Mesenchymal stem cell (in vitro differentiated cells and primary cell): ENCODE measurements around the gene PLCB1.

Experiments
- DNase-seq: peaks from one replicate; pipeline ENCODE4 v3.0.0-alpha.2; 2013
- H2AFZ ChIP-seq: one replicate; pipeline ENCODE4 v1.6.1; 2013; ENCODE audit warnings: low read depth, mild to moderate bottlenecking, control low read depth, inconsistent platforms, low read length, moderate library complexity
- H2AK5ac ChIP-seq: 2 replicates; pipeline ENCODE4 v1.6.1; 2013; ENCODE audit warnings: low read length, moderate library complexity, mild to moderate bottlenecking, inconsistent platforms; ENCODE audit not compliant: severe bottlenecking
- H2BK120ac ChIP-seq: one replicate; pipeline ENCODE4 v1.6.1; 2013; ENCODE audit warnings: low read depth, mild to moderate bottlenecking, inconsistent platforms, low read length, moderate library complexity
- H2BK12ac ChIP-seq, 2 experiments: one replicate each; pipeline ENCODE4 v1.6.1; 2013; ENCODE audit warnings: inconsistent platforms in 2 of 2, low read length in 2 of 2, mild to moderate bottlenecking in 2 of 2, moderate library complexity in 2 of 2, control low read depth in 1 of 2
- H2BK15ac ChIP-seq: one replicate; pipeline ENCODE4 v1.6.1; 2013; ENCODE audit warnings: mild to moderate bottlenecking, low read depth, inconsistent platforms; ENCODE audit not compliant: poor library complexity, severe bottlenecking
- H2BK5ac ChIP-seq: 2 replicates; pipeline ENCODE4 v1.6.1; 2013; ENCODE audit warnings: low read depth, mild to moderate bottlenecking, low read length, control low read depth, inconsistent platforms; ENCODE audit not compliant: poor library complexity, severe bottlenecking
- H3K14ac ChIP-seq, 2 experiments: one replicate each; pipeline ENCODE4 v1.6.1; 2013; ENCODE audit warnings: inconsistent platforms in 2 of 2, low read length in 2 of 2, control low read depth in 1 of 2, mild to moderate bottlenecking in 1 of 2, moderate library complexity in 1 of 2
- H3K18ac ChIP-seq, 2 experiments: one replicate each; pipeline ENCODE4 v1.6.1; 2013; ENCODE audit warnings: inconsistent platforms in 2 of 2, low read length in 2 of 2, control low read depth in 1 of 2, low read depth in 1 of 2, mild to moderate bottlenecking in 1 of 2
- H3K23ac ChIP-seq, 2 experiments: one replicate each; pipeline ENCODE4 v1.6.1; 2013; ENCODE audit warnings: inconsistent platforms in 2 of 2, low read length in 2 of 2, mild to moderate bottlenecking in 2 of 2, moderate library complexity in 2 of 2, control low read depth in 1 of 2
- H3K27ac ChIP-seq: 2 replicates; pipeline ENCODE4 v1.5.1; 2013; ENCODE audit warnings: mild to moderate bottlenecking, moderate library complexity, low read length, control low read depth, inconsistent platforms; ENCODE audit not compliant: poor library complexity, severe bottlenecking
- H3K27me3 ChIP-seq, 2 experiments: 2 replicates each; pipeline versions ENCODE4 v1.6.1 to v1.7.0; 2013; ENCODE audit warnings: low read length in 2 of 2, mild to moderate bottlenecking in 2 of 2, moderate library complexity in 2 of 2, control low read depth in 1 of 2, inconsistent platforms in 1 of 2; ENCODE audit not compliant: control insufficient read depth in 1 of 2, insufficient read depth in 1 of 2
- H3K36me3 ChIP-seq, 2 experiments: 2 replicates each; pipeline versions ENCODE4 v1.6.1 to v1.7.0; 2013; ENCODE audit warnings: low read length in 2 of 2, control low read depth in 1 of 2, inconsistent platforms in 1 of 2, low read depth in 1 of 2, mild to moderate bottlenecking in 1 of 2; ENCODE audit not compliant: insufficient read depth in 2 of 2, control insufficient read depth in 1 of 2
- H3K4ac ChIP-seq, 2 experiments: one replicate each; pipeline ENCODE4 v1.6.1; 2013; ENCODE audit warnings: inconsistent platforms in 2 of 2, low read length in 2 of 2, mild to moderate bottlenecking in 2 of 2, moderate library complexity in 2 of 2, control low read depth in 1 of 2, low read depth in 1 of 2
- H3K4me1 ChIP-seq: 2 replicates; pipeline ENCODE4 v1.6.1; 2013; ENCODE audit warnings: low read depth, low read length, control low read depth; ENCODE audit not compliant: control insufficient read depth, insufficient read depth
- H3K4me2 ChIP-seq: 2 replicates; pipeline ENCODE4 v1.6.1; 2013; ENCODE audit warnings: low read length, mild to moderate bottlenecking, inconsistent platforms; ENCODE audit not compliant: poor library complexity, severe bottlenecking
- H3K4me3 ChIP-seq, 2 experiments: 2 replicates each; pipeline versions ENCODE4 v1.5.1 to v1.7.0; 2013; ENCODE audit warnings: low read length in 2 of 2, mild to moderate bottlenecking in 2 of 2, control low read depth in 1 of 2, low read depth in 1 of 2; ENCODE audit not compliant: insufficient read depth in 1 of 2
- H3K79me1 ChIP-seq: replicated peaks from 2 replicates; pipeline ENCODE4 v1.6.1; 2013; ENCODE audit warnings: mild to moderate bottlenecking, control low read depth, low read length, inconsistent platforms; ENCODE audit not compliant: poor library complexity, severe bottlenecking
- H3K9ac ChIP-seq: 2 replicates; pipeline ENCODE4 v1.7.0; 2013; ENCODE audit warnings: mild to moderate bottlenecking, low read length, moderate library complexity
- H3K9me3 ChIP-seq: 2 replicates; pipeline ENCODE4 v1.7.0; 2013; ENCODE audit warnings: mild to moderate bottlenecking, low read length; ENCODE audit not compliant: control insufficient read depth
- H4K8ac ChIP-seq: one replicate; pipeline ENCODE4 v1.6.1; 2013; ENCODE audit warnings: inconsistent platforms, mild to moderate bottlenecking, low read length, moderate library complexity
- H4K91ac ChIP-seq: one replicate; pipeline ENCODE4 v1.6.1; 2013; ENCODE audit warnings: mild to moderate bottlenecking, low read length, inconsistent platforms
- WGBS: methylation state at CpG from one replicate; pipeline ENCODE4 v1.1.7; 2013; ENCODE audit warnings: mixed read lengths; 5-methylcytosine and 5-hydroxymethylcytosine counted together

The PLCB1 gene

DNA sequence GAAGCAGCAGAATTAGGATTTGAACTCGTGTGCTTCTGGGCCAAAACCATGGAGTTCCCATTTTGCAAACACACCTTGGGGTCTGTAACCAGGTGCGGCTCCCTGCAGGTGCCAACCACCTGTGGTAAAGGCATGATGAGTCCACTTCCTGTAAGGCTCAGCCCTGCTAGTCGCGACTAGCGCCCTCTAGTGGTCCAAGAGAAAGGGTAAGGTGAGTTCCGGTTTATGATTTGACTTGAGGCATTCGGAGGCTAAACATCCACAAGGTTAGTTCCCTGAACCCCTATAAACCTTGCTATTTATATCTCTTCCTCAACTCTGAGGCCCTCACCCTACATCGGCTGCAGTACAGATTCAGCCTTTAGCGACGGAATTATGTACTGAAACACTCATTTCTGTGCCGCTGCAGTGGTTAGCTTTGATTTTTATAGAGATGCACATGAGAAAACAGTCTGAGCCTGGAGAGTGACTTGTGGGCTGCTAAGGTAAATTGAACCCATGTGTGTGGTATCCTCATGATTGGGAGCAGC is 173.4 kb downstream of the PLCB1 start:
- no peak overlapping the region for H3K4me2 ChIP-seq
- no peak overlapping the region for H2AFZ ChIP-seq
- H3K18ac ChIP-seq, result no peak overlapping the region
- no peaks in the 10 kb centered on the region for H3K9me3 ChIP-seq
- no peak overlapping the region for H3K14ac ChIP-seq
- H3K4me3 ChIP-seq, result no peak overlapping the region
- no peak overlapping the region for H2AK5ac ChIP-seq
- H2BK12ac ChIP-seq, result no peak overlapping the region
- no peaks in the 10 kb centered on the region for H3K79me1 ChIP-seq
- H4K91ac ChIP-seq, result no peak overlapping the region
- 45% methylated on average over 10 of the region's 11 CpGs for WGBS
- H2BK5ac ChIP-seq, result no peak overlapping the region
- no peak overlapping the region for H2BK120ac ChIP-seq
- no peak overlapping the region for H3K9ac ChIP-seq
- H3K27me3 ChIP-seq, result no peaks in the 10 kb centered on the region
- H3K27ac ChIP-seq, result no peak overlapping the region
- H3K23ac ChIP-seq, result no peak overlapping the region
- H4K8ac ChIP-seq, result no peak overlapping the region
- H3K4ac ChIP-seq, result no peak overlapping the region
- no peak overlapping the region for H2BK15ac ChIP-seq
- H3K36me3 ChIP-seq, result no peaks in the 10 kb centered on the region
- peaks cover 1% of the 10 kb centered on the region for H3K4me1 ChIP-seq
- DNase-seq, result peak; percentile 27

DNA sequence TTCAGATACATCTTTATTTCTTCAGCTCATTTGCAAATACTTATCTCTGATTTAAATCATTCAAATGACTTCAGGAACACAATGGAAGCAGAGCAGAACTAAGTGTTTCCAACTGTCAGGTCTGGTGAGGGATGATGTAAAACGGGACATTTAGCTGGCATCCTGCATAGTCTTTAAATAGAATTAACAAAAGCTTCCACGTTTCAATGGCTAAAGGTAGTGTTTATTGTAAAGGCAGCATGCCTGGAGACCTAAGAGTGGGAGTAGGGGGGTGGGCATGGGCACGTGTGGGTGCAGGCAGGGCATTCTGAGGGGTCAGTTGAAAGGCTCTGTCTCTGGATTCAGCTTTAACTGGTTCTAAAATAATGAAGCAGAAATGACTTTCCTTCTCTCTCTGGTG is 174.9 kb downstream of the PLCB1 start:
- Histone ChIP-seq H2BK5ac (no peak overlapping the region), H3K9ac (no peak overlapping the region), H3K79me1 (no peaks in the 10 kb centered on the region), H3K4me2 (no peak overlapping the region), H3K9me3 (no peaks in the 10 kb centered on the region), H4K8ac (no peak overlapping the region), H2BK12ac (no peak overlapping the region), H3K36me3 (no peaks in the 10 kb centered on the region), H3K27ac (no peak overlapping the region), H3K18ac (no peak overlapping the region), H3K27me3 (no peaks in the 10 kb centered on the region), H2BK120ac (no peak overlapping the region), H2AK5ac (no peak overlapping the region), H3K23ac (no peak overlapping the region), H3K4me1 (peaks cover 1% of the 10 kb centered on the region), H3K4me3 (no peak overlapping the region), H2BK15ac (no peak overlapping the region), H4K91ac (no peak overlapping the region), H3K4ac (no peak overlapping the region), H2AFZ (no peak overlapping the region), H3K14ac (no peak overlapping the region)
- WGBS, result 43% methylated on average over 3 of the region's 3 CpGs
- no peak for DNase-seq

DNA sequence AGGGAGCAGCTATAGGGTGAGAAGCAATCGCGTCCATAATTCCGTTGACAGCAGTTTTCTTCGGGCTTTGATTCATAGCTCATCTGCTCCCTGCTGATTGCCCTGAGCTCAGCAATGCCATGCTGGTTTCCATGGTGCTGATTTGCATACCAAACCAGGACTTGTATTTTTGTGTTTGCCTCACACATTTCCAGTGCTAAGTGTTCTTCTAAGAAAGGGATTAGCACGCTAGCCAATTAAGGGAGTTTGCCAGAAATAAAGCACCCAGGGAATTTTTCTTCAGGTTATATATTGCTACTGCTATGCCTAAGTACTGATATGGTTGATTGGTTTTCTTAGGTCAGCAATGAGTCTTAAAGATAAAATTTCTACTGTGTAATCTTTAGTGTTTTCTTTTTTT is 177.6 kb downstream of the PLCB1 start:
- Histone ChIP-seq H4K91ac (no peak overlapping the region), H3K27ac (no peak overlapping the region), H3K4me1 (peaks cover 1% of the 10 kb centered on the region), H3K23ac (no peak overlapping the region), H3K14ac (no peak overlapping the region), H3K4me2 (peak overlapping the region; percentile 42), H2BK15ac (no peak overlapping the region), H3K4ac (no peak overlapping the region), H3K9me3 (peaks cover 3% of the 10 kb centered on the region), H2BK5ac (no peak overlapping the region), H3K18ac (no peak overlapping the region), H3K9ac (no peak overlapping the region), H2BK120ac (no peak overlapping the region), H3K36me3 (no peaks in the 10 kb centered on the region), H2BK12ac (no peak overlapping the region), H2AK5ac (no peak overlapping the region), H3K4me3 (no peak overlapping the region), H4K8ac (no peak overlapping the region), H3K27me3 (no peaks in the 10 kb centered on the region), H3K79me1 (no peaks in the 10 kb centered on the region), H2AFZ (no peak overlapping the region)
- WGBS, result 54% methylated on average over 5 of the region's 5 CpGs
- no peak for DNase-seq

DNA sequence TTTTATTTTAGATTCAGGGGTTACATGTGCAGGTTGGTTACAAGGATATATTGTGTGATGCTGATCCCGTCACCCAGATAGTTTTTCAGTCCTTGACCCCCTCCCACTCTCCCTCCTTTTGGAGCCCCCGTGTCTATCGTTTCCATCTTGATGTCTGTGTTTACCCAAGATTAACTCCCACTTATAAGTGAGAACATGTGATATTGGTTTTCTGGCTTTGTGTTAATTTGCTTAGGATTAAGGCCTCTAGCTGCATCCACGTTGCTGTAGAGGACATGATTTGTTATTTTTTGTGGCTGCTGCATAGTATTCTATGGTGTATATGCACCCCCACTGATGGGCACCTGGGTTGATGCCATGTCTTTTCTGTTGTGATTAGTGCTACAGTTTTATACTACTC is 178.6 kb downstream of the PLCB1 start:
- no peak overlapping the region for H3K9ac ChIP-seq
- H3K79me1 ChIP-seq, result no peaks in the 10 kb centered on the region
- no peaks in the 10 kb centered on the region for H3K36me3 ChIP-seq
- no peak overlapping the region for H3K23ac ChIP-seq
- no peak overlapping the region for H2BK15ac ChIP-seq
- H3K27ac ChIP-seq, result no peak overlapping the region
- WGBS, result 72% methylated on average over 2 of the region's 4 CpGs
- no peak overlapping the region for H4K8ac ChIP-seq
- no peak overlapping the region for H3K14ac ChIP-seq
- H3K4me3 ChIP-seq, result no peak overlapping the region
- H2BK12ac ChIP-seq, result no peak overlapping the region
- no peak overlapping the region for H2AFZ ChIP-seq
- H3K4me2 ChIP-seq, result no peak overlapping the region
- H2BK5ac ChIP-seq, result no peak overlapping the region
- H3K18ac ChIP-seq, result no peak overlapping the region
- H3K4me1 ChIP-seq, result peaks cover 1% of the 10 kb centered on the region
- H4K91ac ChIP-seq, result no peak overlapping the region
- H3K9me3 ChIP-seq, result peaks cover 3% of the 10 kb centered on the region
- H2AK5ac ChIP-seq, result no peak overlapping the region
- H3K27me3 ChIP-seq, result no peaks in the 10 kb centered on the region
- no peak overlapping the region for H2BK120ac ChIP-seq
- DNase-seq, result no peak
- no peak overlapping the region for H3K4ac ChIP-seq
